ENCODE data around the gene KCNQ1OT1.

The KCNQ1OT1 gene

DNA sequence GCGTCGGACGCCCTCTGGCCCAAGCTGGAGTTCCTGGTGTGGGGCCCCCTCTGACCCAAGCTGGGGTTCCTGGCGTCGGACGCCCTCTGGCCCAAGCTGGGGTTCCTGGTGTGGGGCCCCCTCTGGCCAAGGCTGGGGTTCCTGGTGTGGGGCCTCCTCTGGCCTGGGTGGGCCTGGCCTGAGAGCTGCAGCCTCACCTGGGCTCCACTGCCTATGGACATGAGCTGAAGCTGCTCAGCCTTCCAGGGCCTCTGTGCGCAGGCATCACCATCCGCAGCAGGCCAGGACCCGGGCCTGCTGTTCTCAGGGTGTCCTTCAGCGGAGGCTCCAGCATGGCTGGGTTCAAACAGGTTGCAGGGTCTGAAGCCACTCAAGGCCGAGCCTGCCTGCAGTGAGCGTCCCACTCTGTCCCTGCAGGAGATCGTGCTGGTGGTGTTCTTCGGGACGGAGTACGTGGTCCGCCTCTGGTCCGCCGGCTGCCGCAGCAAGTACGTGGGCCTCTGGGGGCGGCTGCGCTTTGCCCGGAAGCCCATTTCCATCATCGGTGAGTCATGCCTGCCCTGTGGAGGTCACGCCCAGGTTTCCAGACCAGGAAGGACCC is 129.5 kb downstream of the KCNQ1OT1 start:
- no peak for DNase-seq (ENCODE audit: low read depth)

DNA sequence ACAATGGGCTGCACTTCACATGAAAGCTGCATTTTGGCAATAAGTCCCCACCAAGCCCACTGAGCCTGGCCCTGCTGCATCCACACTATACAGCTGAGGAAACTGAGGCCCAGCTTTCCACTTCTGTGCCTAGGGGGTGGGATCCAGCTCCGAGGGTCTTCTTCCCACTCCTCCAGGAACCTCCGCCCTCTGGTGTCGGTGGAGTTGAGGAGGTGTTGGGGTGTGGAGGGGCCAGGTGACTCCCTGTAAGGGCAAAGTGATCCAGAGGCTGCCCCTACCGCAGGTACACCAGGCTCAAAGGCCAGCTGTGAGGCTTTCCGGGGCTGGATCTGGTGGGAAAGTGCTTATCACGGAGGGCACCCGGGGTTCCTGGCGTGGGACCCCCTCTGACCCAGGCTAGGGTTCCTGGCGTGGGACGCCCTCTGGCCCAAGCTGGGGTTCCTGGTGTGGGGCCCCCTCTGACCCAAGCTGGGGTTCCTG is 130.0 kb downstream of the KCNQ1OT1 start:
- no peak for DNase-seq (ENCODE audit: low read depth)

DNA sequence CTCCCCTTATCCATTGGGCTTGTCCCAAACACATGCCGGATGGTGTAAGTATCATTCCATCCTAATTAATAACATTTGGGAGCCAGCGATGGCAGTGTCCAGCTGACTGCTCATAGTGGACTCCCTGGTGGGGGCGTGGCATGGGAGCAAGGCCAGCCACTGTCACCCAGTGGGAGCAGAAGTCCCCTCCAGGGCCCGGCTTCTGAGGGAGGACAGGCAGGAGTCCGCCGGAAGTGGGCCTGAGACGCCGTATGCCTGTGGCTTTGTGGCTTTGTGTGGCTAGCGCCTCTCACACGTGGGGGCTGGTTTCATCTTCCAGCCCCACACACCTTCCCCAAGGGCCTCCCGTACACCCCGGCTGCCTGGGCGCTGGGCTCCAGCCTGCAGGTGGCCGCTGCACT is 130.5 kb downstream of the KCNQ1OT1 start:
- DNase-seq (ENCODE audit: low read depth) = no peak

DNA sequence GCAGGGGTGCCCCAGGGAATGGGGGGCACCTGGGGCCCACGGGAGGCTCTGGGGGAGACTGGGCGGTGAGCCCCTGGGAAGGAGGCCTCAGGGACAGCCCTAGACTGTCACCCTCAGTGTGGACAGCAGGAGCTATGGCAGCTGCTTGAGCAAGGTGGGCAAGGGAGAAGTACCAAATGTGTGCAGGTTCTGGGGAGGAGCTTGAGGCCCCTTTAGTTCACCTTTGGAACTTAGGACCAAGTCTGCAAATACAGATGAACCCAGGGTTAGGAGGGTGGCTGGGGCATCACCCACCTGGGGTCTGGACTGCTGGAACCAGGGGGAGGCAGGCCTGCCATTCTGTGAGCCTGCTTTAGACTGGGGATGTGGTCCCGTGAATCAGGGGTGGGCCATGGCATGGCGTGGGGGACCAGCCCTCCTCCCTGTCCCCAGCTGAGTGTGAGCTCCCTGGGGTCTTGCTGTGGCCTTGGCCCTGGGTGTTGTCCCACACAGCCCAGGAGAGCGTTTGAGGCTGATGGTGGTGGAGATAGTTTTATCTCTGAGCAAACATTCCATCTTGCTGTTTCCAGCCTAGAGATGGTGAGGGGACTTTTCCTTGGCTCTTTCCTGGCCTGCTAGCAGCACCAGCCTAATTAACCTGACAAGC is 132.6 kb downstream of the KCNQ1OT1 start:
- DNase-seq (ENCODE audit: low read depth) = no peak

DNA sequence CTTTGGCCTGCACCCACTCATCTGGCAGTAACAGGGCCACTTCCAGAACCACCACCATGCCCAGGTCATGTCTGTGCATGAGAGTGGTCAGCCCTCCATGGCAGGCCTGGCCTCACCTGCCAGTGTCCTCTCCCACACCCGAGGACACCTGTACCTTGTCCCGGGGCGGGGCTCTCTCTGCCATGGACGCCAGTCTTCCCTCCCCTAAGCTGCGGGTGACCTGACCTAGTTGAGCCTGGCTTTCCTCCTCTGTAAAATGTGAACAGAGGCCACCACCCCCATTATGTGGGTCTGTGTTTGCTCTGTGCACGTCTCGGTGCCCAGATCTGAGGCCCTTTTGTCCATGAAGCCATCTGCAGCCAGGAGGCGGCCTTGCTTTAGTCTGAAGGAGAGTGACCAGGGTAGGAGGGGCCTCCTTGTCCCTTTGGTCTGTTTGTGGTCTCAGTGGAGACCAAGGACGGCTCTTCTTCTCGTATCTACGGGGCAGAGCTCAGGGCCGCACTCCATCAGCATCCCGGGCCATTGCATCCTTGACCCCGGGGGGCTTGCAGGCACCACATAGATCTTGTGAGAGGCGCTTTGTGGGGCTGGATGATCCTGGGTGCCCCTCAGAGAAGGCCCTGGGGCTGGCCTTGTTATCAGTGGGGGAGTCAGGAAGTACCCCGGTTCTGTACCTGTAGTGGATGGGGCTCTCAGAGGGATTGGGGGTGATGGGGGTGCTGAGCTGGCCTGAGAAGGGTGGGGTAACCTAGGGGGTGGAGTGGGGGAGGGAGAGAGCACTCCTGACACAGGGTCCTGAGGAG is 133.4 kb downstream of the KCNQ1OT1 start:
- no peak for DNase-seq (ENCODE audit: low read depth)

DNA sequence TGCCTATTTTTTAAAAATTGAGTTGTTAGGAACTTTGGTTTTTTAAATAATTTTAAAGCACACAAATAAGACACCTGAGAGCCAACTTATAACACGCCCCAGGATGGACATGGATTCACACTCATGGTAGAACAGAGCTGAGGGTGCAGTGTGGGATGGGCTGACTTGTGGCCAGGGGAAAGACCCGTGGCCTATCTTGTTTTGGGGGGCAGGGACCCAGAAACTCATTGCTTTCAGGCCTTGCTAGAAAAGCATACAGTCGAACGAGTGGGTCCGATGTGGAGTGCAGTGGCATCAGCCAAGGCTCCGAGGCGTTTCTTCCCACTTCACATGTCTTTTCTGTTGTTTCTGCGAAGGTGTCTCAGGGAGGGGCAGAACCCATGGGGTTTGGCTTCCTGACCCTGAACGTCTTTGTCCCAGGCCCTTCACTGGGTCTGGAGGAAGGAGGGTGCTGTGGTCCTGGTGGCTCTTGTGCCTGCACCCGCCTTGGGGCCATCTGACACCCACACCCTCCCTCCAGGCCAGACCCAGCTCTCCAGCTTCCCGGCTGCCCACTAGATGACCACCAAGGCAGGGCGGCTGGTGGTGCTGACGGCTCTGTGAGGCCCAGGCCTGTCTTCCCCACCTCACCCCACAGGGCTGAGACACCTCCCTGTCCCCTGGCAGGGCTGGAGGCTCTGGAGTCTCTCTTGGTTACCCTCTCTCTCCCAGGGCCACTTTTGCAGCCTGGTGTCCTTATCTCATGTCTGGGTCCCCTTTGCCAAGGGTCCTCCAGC is 134.2 kb downstream of the KCNQ1OT1 start:
- DNase-seq (ENCODE audit: low read depth) = no peak

DNA sequence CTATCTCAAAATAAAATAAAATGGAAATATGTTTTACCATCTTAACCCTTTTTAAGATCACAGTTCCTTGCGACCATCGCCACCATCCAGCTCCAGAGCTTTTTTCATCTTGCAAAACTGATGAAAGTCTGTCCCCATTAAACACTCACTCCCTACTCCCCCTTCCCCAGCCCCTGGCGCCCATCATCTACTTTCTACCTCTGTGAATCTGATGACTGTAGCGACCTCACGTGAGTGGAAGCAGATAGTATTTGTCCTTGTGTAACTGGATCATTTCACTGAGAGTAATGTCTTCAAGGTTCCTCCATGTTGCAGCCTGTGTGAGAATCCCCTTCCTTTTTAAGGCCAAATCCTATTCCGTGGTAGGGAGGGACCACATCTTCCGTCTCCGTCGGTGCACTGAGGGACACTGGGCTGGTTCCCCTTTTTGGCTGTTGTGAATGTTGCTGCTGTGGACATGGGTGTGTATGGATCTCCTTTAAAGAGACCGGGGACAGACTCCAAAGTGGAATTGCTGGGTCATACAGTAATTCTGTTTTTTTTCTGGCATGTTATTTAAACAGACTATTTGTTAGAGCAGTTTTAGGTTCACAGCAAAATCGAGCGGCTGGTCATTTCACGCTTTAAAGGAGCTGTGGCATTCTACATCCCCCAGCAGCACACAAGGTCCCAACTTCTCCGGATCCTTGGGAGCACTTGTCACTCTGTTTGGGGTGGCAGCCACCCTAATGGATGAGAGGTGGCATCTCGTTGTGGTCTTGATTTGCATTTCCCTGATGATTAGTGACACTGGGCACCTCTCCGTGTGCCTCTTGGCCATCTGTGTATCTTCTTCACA is 135.0 kb downstream of the KCNQ1OT1 start:
- no peak for DNase-seq (ENCODE audit: low read depth)

DNA sequence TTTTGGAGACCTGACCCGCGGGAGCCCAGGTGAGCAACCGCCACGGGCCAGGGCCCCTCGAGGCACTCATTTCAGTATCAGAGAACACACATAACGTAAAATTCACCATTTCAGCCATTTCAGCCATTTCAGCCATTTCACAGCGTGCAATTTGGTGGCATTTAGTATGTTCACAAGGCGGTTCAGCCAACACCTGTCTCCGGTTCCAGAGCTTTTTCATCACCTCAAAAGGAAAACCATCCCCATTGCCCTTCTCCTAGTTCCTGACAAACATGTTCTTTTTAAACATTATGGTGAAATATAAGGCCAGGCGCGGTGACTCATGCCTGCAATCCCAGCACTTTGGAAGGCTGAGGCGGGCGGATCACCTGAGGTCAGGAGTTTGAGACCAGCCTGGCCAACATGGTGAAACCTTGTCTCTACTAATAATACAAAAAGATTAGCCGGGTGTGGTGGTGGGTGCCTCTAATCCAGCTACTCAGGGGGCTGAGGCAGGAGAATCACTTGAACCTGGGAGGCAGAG is 135.7 kb downstream of the KCNQ1OT1 start:
- DNase-seq (ENCODE audit: low read depth) = no peak

DNA sequence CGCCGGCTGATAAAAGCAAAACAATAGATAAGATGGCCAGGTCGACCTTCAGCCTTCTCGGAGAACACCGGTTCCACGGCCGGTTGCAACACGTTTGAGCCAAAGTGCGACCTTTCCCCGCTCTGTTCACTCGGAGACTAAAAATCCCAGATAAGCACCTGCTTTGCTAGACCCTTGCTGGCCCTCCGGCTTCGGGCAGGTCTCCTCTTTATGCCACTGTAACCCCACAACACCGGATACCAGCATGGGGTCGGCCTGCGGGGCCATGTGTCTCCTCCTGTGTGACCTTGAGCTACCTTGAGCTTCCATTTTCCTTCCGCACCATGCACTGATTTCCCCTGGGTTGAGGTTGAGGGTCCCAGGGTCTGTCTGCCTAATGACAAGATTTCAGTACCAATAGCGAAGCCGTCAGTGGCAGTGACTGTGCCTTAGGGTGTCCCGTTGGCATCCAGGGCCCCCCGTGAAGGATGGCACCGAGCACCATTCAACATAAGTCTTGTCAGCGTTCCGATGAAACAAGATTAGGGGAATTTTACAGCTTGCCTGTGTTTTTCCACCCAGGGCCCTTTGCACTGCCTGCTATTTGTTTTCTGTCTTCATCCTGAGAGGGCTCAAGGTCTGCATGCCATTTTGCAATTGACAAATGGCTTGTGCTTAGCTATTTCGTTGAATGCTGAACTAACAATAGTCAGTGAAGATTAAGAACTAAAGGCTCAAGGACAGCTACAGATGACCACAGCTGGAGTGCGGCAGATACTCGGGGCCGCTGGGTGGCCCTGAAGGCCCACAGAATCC is 136.4 kb downstream of the KCNQ1OT1 start:
- DNase-seq (ENCODE audit: low read depth) = no peak

DNA sequence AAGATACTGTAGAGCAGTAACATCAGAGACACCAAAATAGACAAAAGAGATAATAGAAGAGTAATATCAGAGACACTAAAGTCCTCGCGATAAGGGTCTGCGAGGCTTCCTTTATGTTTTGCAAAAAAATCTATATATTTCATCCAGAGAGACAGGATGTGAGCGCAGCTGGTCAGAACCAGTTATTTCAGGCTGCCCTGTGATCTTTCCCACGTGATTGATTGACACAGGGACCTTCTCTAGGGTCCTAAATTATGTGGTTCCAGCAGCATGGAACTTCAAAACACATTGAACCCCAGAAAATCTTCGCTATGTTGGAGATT is 136.9 kb downstream of the KCNQ1OT1 start:
- no peak for DNase-seq (ENCODE audit: low read depth)

DNA sequence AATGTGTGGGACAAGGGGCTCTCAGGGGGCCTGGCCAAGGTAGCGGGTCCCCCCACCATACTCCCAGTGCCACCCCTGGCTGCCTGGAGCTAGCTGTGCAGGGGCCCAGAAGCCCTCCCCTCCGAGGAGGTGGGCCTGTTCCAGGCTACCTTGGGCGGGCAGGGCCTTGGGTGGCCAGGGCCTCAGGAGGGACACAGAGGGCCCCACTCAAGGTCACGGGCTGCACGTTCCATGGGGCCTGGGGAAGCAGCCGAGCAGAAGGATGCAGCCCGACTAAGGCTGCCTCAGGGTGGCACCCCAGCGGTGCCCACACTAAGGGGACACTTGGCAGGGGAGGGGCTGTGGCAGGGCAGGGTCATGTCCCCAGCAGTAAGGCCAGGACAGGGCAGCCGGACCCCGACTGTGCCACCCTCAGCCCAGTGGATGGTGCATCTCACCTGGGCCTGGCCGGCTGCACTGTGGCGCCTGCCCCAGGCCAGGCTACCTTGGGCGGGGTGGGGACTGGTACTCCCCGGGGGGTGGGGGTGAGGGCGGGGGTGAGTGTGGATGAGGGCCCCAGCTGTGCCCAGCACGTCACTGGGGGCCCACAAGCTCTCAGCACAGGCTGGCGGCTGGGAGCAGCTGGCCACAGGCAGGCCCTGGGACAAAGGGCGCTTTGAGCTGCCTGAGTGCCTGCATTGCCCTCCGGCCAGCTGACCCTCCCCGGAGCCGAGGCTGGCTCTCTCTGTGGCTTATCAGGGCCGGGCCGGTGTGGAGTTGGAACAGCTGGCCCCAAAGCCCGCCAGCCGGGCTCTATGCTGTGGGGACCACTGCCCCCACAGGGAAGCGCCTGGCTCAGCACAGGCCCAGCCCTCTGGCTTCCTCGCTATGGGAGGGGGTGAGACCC is 137.9 kb downstream of the KCNQ1OT1 start:
- DNase-seq (ENCODE audit: low read depth) = no peak

DNA sequence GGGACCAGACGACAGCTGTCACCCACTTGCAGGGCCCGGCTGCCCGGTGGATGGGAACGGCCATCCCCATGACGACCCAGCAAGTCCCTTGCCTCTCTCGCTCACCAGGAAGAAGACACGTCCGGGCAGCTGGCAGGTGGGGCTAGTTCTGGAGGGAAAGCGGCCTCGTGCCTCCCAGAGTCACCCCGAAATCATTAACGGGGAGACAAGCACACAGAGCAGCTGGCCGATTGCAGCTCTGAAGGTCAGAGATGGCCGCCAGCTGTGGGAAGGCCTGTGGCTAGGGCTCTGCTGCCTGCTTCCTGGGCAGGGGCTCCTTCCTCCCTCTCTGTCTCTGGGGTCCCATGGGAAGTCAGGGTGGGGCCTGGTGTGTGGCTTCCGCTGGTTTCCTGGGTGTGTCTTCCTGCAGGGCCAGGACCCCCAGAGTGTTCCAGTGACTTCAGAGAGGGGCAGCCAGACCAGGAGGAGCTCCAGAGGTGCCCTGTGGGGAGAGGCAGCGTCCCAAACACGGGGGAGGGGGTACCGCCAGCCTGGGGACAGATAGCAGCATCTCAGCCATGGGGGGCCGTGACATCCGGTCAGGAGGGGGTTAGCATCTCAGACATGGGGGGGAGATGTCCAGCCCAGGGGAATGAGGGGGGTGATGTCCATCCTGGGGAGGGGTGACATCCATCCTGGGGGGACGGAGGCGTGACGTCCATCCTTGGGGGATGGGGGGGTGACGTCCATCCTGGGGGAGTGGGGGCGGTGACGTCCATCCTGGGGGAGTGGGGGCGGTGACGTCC is 140.1 kb downstream of the KCNQ1OT1 start:
- DNase-seq (ENCODE audit: low read depth) = no peak

DNA sequence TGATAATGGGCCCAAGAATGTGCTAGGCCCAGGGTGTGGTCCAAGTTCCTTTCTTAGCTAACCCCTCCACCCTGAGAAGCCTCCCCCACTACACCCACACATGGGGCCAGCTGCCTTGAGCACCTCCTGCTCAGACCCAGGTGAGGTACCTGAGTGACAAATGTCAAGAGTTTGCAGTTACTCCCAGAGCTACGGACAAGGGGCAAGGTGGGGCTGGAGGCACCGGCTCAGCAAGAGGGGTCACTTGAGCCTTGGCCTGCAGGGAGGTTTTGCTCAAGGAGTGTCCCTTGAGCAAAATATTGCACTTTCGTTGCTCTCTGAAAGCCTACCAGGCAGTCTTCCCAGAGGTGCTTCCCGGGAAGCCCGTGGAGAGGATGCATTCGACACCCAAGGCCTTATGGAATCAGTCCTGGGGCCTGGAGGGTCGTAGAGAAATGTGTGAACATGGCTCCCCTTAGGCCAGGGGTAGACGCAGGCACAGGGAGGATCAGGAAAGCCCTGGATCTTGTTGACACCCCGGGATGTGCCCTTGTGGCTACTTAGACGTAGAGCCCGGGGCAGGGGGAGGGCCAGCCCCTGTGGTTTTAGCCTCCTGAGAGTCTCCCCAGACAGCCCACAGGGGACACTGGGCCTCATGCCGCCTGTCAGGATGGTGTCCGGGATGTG is 140.8 kb downstream of the KCNQ1OT1 start:
- no peak for DNase-seq (ENCODE audit: low read depth)

DNA sequence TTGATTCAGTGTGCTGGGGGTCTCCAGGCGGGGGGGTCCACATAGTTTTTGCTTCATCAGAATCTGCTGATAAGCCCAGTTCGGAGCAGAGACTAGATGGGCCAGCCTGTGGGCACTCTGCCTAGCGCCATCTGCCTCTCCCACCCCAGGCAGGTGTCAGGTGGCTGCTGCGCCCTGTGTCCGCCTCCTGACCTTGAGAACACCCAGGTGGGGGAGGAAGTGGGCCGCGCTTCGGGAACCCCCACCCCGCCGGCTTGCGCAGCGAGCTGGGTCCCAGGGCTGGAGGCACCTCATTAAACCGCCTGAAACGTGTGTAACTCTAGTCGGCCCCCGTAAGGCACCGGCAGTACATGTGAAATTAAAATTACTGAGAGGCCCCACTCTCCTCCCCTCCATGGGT is 141.4 kb downstream of the KCNQ1OT1 start:
- no peak for DNase-seq (ENCODE audit: low read depth)

All from activated gamma-delta T cell treated with anti-CD3 and anti-CD28 coated beads, Interleukin-2, amount 50 U/mL, for 16 hours (primary cell).